ENCODE data around the gene HTR1B. TPM values are rescaled to one million over a fixed set of nuclear protein-coding genes. Genes with fewer than 3 reads are reported as not detected.

Gene HTR1B
- total and polyA plus RNA-seq, 10 of the 15 experiments (the other 5 are each of a cell fraction or from before 2014, with no cell fraction given): 0.98 TPM; not detected in 9

DNA sequence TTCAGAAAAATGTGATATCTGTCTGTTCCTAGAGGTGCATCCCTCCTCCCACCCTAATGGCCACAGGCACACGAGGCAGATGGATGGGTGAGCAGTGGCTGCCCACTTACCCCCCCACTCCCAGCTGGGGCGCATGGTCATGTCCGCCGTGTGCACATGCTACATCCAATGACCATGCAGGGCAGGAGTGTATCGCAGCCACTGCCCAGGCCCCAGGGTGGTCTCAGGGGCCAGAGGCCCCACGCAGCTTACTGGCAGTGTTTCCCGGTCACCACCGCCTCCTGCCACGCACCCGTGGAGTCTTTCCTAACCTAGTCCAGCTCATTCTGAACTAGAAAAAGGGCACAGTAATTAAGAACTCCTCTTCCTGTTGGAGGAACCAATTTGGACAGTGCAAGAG lies 11.7 kb upstream of the HTR1B start:
- H3K9ac ChIP-seq (ENCODE audit: control insufficient read depth, insufficient read depth, low read length): no peak overlapping the region
- H3K27me3 ChIP-seq (replicated peaks in 1 of 2; ENCODE audit: control insufficient read depth in 2 of 2, insufficient read depth in 2 of 2, low read length in 1 of 2): no peaks in the 10 kb centered on the region; a peak in 1 of 4 replicates
- TF ChIP-seq STAT1 (conservative IDR thresholded peaks at IDR 0.05): no peak
- H3K27ac ChIP-seq (ENCODE audit: control insufficient read depth, insufficient read depth): no peak overlapping the region
- ChIA-PET POLR2A (interaction anchor here (0.5 to 7.3 kb wide), 4 partner anchors 18 to 89 kb away, joined by 3 to 43 read pairs (median 4); no protein-coding TSS in a partner anchor), SMC1A (ENCODE audit: uncharacterized antibody, unreplicated experiment) (interaction anchor here (0.8 to 4.7 kb wide), 7 partner anchors 8 to 145 kb away, joined by 3 to 48 read pairs (median 5); no protein-coding TSS in a partner anchor), CTCF (interaction anchor here (0.7 to 7.8 kb wide), 4 partner anchors 8 to 87 kb away, joined by 3 to 79 read pairs (median 3); no protein-coding TSS in a partner anchor), RAD21 (ENCODE audit: unreplicated experiment) (interaction anchor here (1.0 to 20.1 kb wide), 7 partner anchors 8 to 145 kb away, joined by 3 to 238 read pairs (median 7); no protein-coding TSS in a partner anchor)
- DNase-seq (ENCODE audit: low read depth, low spot score) (no peak), ATAC-seq (peak; percentile 4; the same call in 1 of the 3 replicates), FAIRE-seq (no peak)
- H3K4me2 ChIP-seq (ENCODE audit: control insufficient read depth, insufficient read depth): no peak overlapping the region
- BruUV-seq (replicated peaks): no TSS peak
- intact Hi-C loops (cut with micrococcal nuclease; ENCODE audit: unreplicated experiment): loop anchor here (5.0 kb wide), 1 partner anchor 72 kb away; no protein-coding TSS in a partner anchor
- H4K20me1 ChIP-seq (ENCODE audit: control insufficient read depth, insufficient read depth): no peaks in the 10 kb centered on the region
- H3K36me3 ChIP-seq (ENCODE audit: control insufficient read depth in 2 of 2, insufficient read depth in 2 of 2, low read length in 1 of 2): no peaks in the 10 kb centered on the region
- H2AFZ ChIP-seq (ENCODE audit: control insufficient read depth, low read depth, low read length): no peak overlapping the region
- no peaks in the 10 kb centered on the region for H3K9me3 ChIP-seq (replicated peaks; ENCODE audit: control insufficient read depth, insufficient read depth, low read length)
- H3K4me1 ChIP-seq (ENCODE audit: control insufficient read depth, insufficient read depth, low read length): no peaks in the 10 kb centered on the region
- in situ Hi-C loops (cut with MboI): no loop called here
- WGBS (ENCODE audit: insufficient coverage, insufficient replicate concordance, low lambda C conversion rate, missing lambda C conversion rate): 79% methylated on average over 10 of the region's 10 CpGs
- H3K4me3 ChIP-seq: no peak overlapping the region
- H3K79me2 ChIP-seq (ENCODE audit: control insufficient read depth, insufficient read depth, low read length): no peaks in the 10 kb centered on the region

DNA sequence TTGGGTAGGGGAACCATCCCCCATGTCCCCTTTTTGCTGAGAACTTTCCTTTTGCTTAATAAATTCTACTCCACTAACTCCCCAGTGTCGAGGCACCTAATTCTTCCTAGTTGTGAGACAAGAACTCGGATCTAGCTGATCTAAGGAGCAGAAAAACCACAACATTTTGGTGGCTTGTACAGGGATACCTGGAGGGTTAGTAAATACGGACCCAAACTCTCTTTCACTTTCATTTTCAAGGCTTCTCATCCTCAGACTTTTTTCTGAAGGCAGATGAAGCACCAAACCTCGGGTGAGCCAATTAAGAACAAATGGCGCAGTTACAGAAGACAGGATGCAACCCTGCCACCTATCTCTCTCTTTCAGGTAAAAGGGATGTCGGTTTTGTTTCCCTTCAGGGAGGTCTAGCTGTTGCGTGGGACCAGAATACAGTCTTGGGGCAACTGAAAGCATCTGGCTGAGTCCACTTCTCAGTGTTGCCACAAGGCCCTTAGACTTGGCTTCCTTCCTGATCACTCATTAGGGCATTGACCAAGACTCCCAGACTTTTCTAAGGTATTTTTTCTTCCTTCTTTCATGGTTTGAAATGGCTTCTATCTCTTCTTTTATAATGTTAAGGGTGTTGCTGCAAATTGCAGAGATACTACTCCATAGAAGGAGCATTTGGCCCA lies 11.1 kb upstream of the HTR1B start:
- ChIA-PET CTCF (interaction anchor here (0.6 to 7.8 kb wide), 3 partner anchors 8 to 62 kb away, joined by 3 to 79 read pairs (median 3); no protein-coding TSS in a partner anchor), SMC1A (ENCODE audit: uncharacterized antibody, unreplicated experiment) (interaction anchor here (0.6 to 8.1 kb wide), 8 partner anchors 9 to 347 kb away, joined by 3 to 48 read pairs (median 4); no protein-coding TSS in a partner anchor), POLR2A (interaction anchor here (0.5 to 7.3 kb wide), 3 partner anchors 19 to 83 kb away, joined by 3 to 43 read pairs (median 4); no protein-coding TSS in a partner anchor), RAD21 (ENCODE audit: unreplicated experiment) (interaction anchor here (1.0 to 20.1 kb wide), 7 partner anchors 7 to 451 kb away, joined by 3 to 238 read pairs (median 6); no protein-coding TSS in a partner anchor)
- intact Hi-C loops (cut with micrococcal nuclease; ENCODE audit: unreplicated experiment): loop anchor here (5.0 kb wide), 1 partner anchor 73 kb away; no protein-coding TSS in a partner anchor
- Histone ChIP-seq H3K27ac (ENCODE audit: control insufficient read depth, insufficient read depth) (no peak overlapping the region), H4K20me1 (ENCODE audit: control insufficient read depth, insufficient read depth) (no peaks in the 10 kb centered on the region), H3K79me2 (ENCODE audit: control insufficient read depth, insufficient read depth, low read length) (no peaks in the 10 kb centered on the region), H2AFZ (ENCODE audit: control insufficient read depth, low read depth, low read length) (peak overlapping the region; percentile 18), H3K9ac (ENCODE audit: control insufficient read depth, insufficient read depth, low read length) (no peak overlapping the region), H3K4me1 (ENCODE audit: control insufficient read depth, insufficient read depth, low read length) (no peaks in the 10 kb centered on the region), H3K9me3 (replicated peaks; ENCODE audit: control insufficient read depth, insufficient read depth, low read length) (no peaks in the 10 kb centered on the region), H3K36me3 (ENCODE audit: control insufficient read depth in 2 of 2, insufficient read depth in 2 of 2, low read length in 1 of 2) (no peaks in the 10 kb centered on the region), H3K27me3 (replicated peaks in 1 of 2; ENCODE audit: control insufficient read depth in 2 of 2, insufficient read depth in 2 of 2, low read length in 1 of 2) (no peaks in the 10 kb centered on the region; a peak in 1 of 4 replicates), H3K4me3 (0 out of 2 replicates have a peak overlapping the region, but pooled peaks have one; percentile 24), H3K4me2 (ENCODE audit: control insufficient read depth, insufficient read depth) (peak overlapping the region; percentile 38; the same call in 1 of the 2 replicates)
- TSS peak; percentile 79 for BruUV-seq (replicated peaks)
- 38% methylated on average over 7 of the region's 7 CpGs for WGBS (ENCODE audit: insufficient coverage, insufficient replicate concordance, low lambda C conversion rate, missing lambda C conversion rate)
- no peak for DNase-seq (ENCODE audit: low read depth, low spot score)
- TF ChIP-seq SREBF1 (IDR thresholded peaks at IDR 0.05; ENCODE audit: low read length) (no peak), DPF2 (IDR thresholded peaks at IDR 0.05) (0 out of 2 replicates have a peak, but pooled peaks have one; percentile 25), PML (IDR thresholded peaks at IDR 0.05; ENCODE audit: low read length) (no peak), TBL1XR1 (IDR thresholded peaks at IDR 0.05; ENCODE audit: low read depth, low read length) (no peak), NR2C1 (IDR thresholded peaks at IDR 0.05) (no peak), IKZF2 (IDR thresholded peaks at IDR 0.05) (no peak)
- TF ChIP-seq, protein P1, sequence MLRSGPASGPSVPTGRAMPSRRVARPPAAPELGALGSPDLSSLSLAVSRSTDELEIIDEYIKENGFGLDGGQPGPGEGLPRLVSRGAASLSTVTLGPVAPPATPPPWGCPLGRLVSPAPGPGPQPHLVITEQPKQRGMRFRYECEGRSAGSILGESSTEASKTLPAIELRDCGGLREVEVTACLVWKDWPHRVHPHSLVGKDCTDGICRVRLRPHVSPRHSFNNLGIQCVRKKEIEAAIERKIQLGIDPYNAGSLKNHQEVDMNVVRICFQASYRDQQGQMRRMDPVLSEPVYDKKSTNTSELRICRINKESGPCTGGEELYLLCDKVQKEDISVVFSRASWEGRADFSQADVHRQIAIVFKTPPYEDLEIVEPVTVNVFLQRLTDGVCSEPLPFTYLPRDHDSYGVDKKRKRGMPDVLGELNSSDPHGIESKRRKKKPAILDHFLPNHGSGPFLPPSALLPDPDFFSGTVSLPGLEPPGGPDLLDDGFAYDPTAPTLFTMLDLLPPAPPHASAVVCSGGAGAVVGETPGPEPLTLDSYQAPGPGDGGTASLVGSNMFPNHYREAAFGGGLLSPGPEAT (IDR thresholded peaks at IDR 0.05; ENCODE audit: low read depth): 0 out of 2 replicates have a peak, but pooled peaks have one; percentile 36
- FAIRE-seq: no peak
- in situ Hi-C loops (cut with MboI): no loop called here
- peak; percentile 58 for ATAC-seq
